Natural killer cell (primary cell): ENCODE data around the gene FBN1. TPM values are rescaled to one million over a fixed set of nuclear protein-coding genes. Genes with fewer than 3 reads are reported as not detected.

ENCODE experiments used
- ATAC-seq, 3 donors: fragments of 150-1000 bp in 2 of 3; fragments of 200-7000 bp in 1 of 3; cut with Tn5 transposase; 1 replicate in 1 of 3; 2 replicates in 2 of 3; pipeline ENCODE4 v1.10.0; 2021; ENCODE audit warnings: mild to moderate bottlenecking in 2 of 3, moderate library complexity in 2 of 3
- DNase-seq, 2 donors: peaks; one replicate each; pipeline versions ENCODE4 v3.0.0 to v3.0.0-alpha.2; 2013 to 2021; ENCODE audit warnings: mixed read lengths in 1 of 2
- H3K27ac ChIP-seq: one replicate; pipeline ENCODE4 v1.5.1; 2013; ENCODE audit warnings: mild to moderate bottlenecking, low read length
- H3K27me3 ChIP-seq: one replicate; pipeline ENCODE4 v1.6.1; 2013; ENCODE audit warnings: low read length; ENCODE audit not compliant: control insufficient read depth, insufficient read depth
- H3K36me3 ChIP-seq: one replicate; pipeline ENCODE4 v1.6.1; 2013; ENCODE audit warnings: low read length; ENCODE audit not compliant: control insufficient read depth, insufficient read depth
- H3K4me1 ChIP-seq: one replicate; pipeline ENCODE4 v1.6.1; 2013; ENCODE audit warnings: low read length; ENCODE audit not compliant: control insufficient read depth, insufficient read depth
- H3K4me3 ChIP-seq: one replicate; pipeline ENCODE4 v1.5.1; 2013; ENCODE audit warnings: low read length
- H3K9me3 ChIP-seq: one replicate; pipeline ENCODE4 v1.6.1; 2013; ENCODE audit warnings: low read length; ENCODE audit not compliant: control insufficient read depth, insufficient read depth
- H3K27ac Mint-ChIP-seq, 2 donors: one replicate each; pipeline ENCODE4 v1.8.0; 2022; ENCODE audit warnings: mild to moderate bottlenecking in 2 of 2, mixed read lengths in 2 of 2, moderate library complexity in 1 of 2
- H3K27me3 Mint-ChIP-seq, 2 donors: one replicate each; pipeline ENCODE4 v1.8.0; 2022; ENCODE audit warnings: low read depth in 2 of 2, mixed read lengths in 2 of 2
- H3K36me3 Mint-ChIP-seq: one replicate; pipeline ENCODE4 v1.8.0; 2022; ENCODE audit warnings: mixed read lengths
- H3K4me1 Mint-ChIP-seq, 2 donors: one replicate each; pipeline ENCODE4 v1.8.0; 2022; ENCODE audit warnings: mixed read lengths in 2 of 2
- H3K4me3 Mint-ChIP-seq: one replicate; pipeline ENCODE4 v1.8.0; 2022; ENCODE audit warnings: mild to moderate bottlenecking, moderate library complexity, mixed read lengths
- H3K9me3 Mint-ChIP-seq, 2 donors: one replicate each; pipeline ENCODE4 v1.8.0; 2022; ENCODE audit warnings: mixed read lengths in 2 of 2
- CTCF ChIP-seq: fragments of 200-600 bp; IDR thresholded peaks from one replicate; pipeline ENCODE4 v1.8.0; 2022; ENCODE audit warnings: antibody characterized with exemption
- WGBS: methylation state at CpG from one replicate; pipeline ENCODE4 v1.1.7; 2013; ENCODE audit warnings: missing lambda C conversion rate; ENCODE audit not compliant: insufficient coverage; 5-methylcytosine and 5-hydroxymethylcytosine counted together
- intact Hi-C: fragments of 100-400 bp; cut with micrococcal nuclease; formaldehyde crosslinking; loops from one replicate; pipeline ENCODE4 v1.14.2; 2022
- total RNA-seq, 4 donors: library from RNA; stranded (reverse); fragments of 120-200 nt in 1 of 4; gene quantifications; one replicate each; pipeline versions ENCODE4 v1.2.3 to v1.2.4, GENCODE V29; 2013 to 2022

The FBN1 gene
- total RNA-seq, 3 donors from 2014 or later (not counting 1 experiment from before 2014, with no cell fraction given): 0.33 to 0.54 (median 0.33) TPM

GRCh38 chr15:48634096-48634495 is 11.4 kb downstream of the FBN1 start:
- intact Hi-C loops: no loop called here

GRCh38 chr15:48632651-48633050 is 12.9 kb downstream of the FBN1 start:
- no peaks in the 10 kb centered on the region for H3K4me1 ChIP-seq
- no peak overlapping the region for H3K27ac ChIP-seq
- ATAC-seq (no peak), DNase-seq (no peak)
- WGBS: 100% methylated on average over 1 of the region's 1 CpG
- Mint-ChIP-seq H3K27me3 (peaks cover 7 to 8% of the 10 kb centered on the region in 2 donors), H3K4me1 (no peaks in the 10 kb centered on the region), H3K27ac (no peak overlapping the region), H3K9me3 (no peaks in the 10 kb centered on the region), H3K4me3 (no peak overlapping the region), H3K36me3 (no peaks in the 10 kb centered on the region)
- no peaks in the 10 kb centered on the region for H3K27me3 ChIP-seq
- TF ChIP-seq CTCF: no peak
- no peak overlapping the region for H3K4me3 ChIP-seq
- H3K36me3 ChIP-seq: no peaks in the 10 kb centered on the region
- H3K9me3 ChIP-seq: no peaks in the 10 kb centered on the region
- intact Hi-C loops: no loop called here

More at GRCh38 chr15:48634096-48634495, 11.4 kb downstream of the FBN1 start:
- Histone ChIP-seq H3K27me3 (no peaks in the 10 kb centered on the region), H3K9me3 (no peaks in the 10 kb centered on the region), H3K4me3 (no peak overlapping the region), H3K36me3 (no peaks in the 10 kb centered on the region), H3K4me1 (no peaks in the 10 kb centered on the region), H3K27ac (no peak overlapping the region)
- ATAC-seq: no peak
- no peak for TF ChIP-seq CTCF
- no peak for DNase-seq
- Mint-ChIP-seq H3K4me1 (no peaks in the 10 kb centered on the region), H3K27me3 (peaks cover 7 to 8% of the 10 kb centered on the region in 2 donors), H3K36me3 (no peaks in the 10 kb centered on the region), H3K9me3 (no peaks in the 10 kb centered on the region), H3K27ac (no peak overlapping the region), H3K4me3 (no peak overlapping the region)
- 84% methylated on average over 3 of the region's 3 CpGs for WGBS

GRCh38 chr15:48631176-48631770 is 14.2 kb downstream of the FBN1 start:
- DNase-seq: no peak
- Histone ChIP-seq H3K4me1 (no peaks in the 10 kb centered on the region), H3K36me3 (no peaks in the 10 kb centered on the region), H3K27me3 (no peaks in the 10 kb centered on the region), H3K9me3 (no peaks in the 10 kb centered on the region), H3K27ac (no peak overlapping the region), H3K4me3 (no peak overlapping the region)
- intact Hi-C loops: no loop called here
- no peaks in the 10 kb centered on the region for H3K4me1 Mint-ChIP-seq
- H3K9me3 Mint-ChIP-seq: no peaks in the 10 kb centered on the region
- no peak for ATAC-seq
- TF ChIP-seq CTCF: no peak
- H3K4me3 Mint-ChIP-seq: no peak overlapping the region
- H3K36me3 Mint-ChIP-seq: no peaks in the 10 kb centered on the region
- H3K27me3 Mint-ChIP-seq: peaks cover 7 to 8% of the 10 kb centered on the region in 2 donors
- no peak overlapping the region for H3K27ac Mint-ChIP-seq
- WGBS: 86% methylated on average over 7 of the region's 8 CpGs

GRCh38 chr15:48630245-48630644 is 15.3 kb downstream of the FBN1 start:
- DNase-seq (no peak), ATAC-seq (no peak)
- H3K4me1 ChIP-seq: no peaks in the 10 kb centered on the region
- no peak overlapping the region for H3K4me3 ChIP-seq
- Mint-ChIP-seq H3K27ac (no peak overlapping the region), H3K27me3 (peaks cover 7 to 8% of the 10 kb centered on the region in 2 donors), H3K4me1 (no peaks in the 10 kb centered on the region), H3K36me3 (no peaks in the 10 kb centered on the region), H3K4me3 (no peak overlapping the region), H3K9me3 (no peaks in the 10 kb centered on the region)
- no peak overlapping the region for H3K27ac ChIP-seq
- no peaks in the 10 kb centered on the region for H3K36me3 ChIP-seq
- WGBS: 100% methylated on average over 1 of the region's 1 CpG
- no peak for TF ChIP-seq CTCF
- no peaks in the 10 kb centered on the region for H3K9me3 ChIP-seq
- intact Hi-C loops: no loop called here
- no peaks in the 10 kb centered on the region for H3K27me3 ChIP-seq
